Endothelial cell of umbilical vein (primary cell): Measurements from ENCODE around the gene ALDOA. TPM values are rescaled to one million over a fixed set of nuclear protein-coding genes. Genes with fewer than 3 reads are reported as not detected.

Experiments
- BruUV-seq: library from RNA; stranded (reverse); fragments of 400-500 nt; replicated peaks from 2 replicates; lab custom pipeline; 2021; lab: Mats Ljungman, UMichigan
- CTCF ChIA-PET: fragments of 300-600, 350-600 bp; sonication (Branson Sonifier 250); formaldehyde crosslinking; loops from one replicate; lab custom pipeline; 2021; ENCODE audit warnings: antibody characterized with exemption, inconsistent platforms; lab: Charles Lee
- POLR2A ChIA-PET: fragments of 300-600, 350-600 bp; sonication (Branson Sonifier 250); formaldehyde crosslinking; loops from one replicate; lab custom pipeline; 2021; ENCODE audit warnings: antibody characterized with exemption, inconsistent platforms; lab: Charles Lee
- DNase-seq: peaks from one replicate; pipeline ENCODE4 v3.0.0-alpha.2; 2011; ENCODE audit warnings: low read depth, low spot score
- FAIRE-seq: peaks from 2 replicates; lab custom pipeline; 2011; peaks lifted over from hg19 to GRCh38; lab: Jason Lieb, UNC
- H2AFZ ChIP-seq: 2 replicates; pipeline ENCODE4 v1.6.0; 2012; ENCODE audit warnings: low read depth, low read length, control low read depth, inconsistent platforms
- H3K27ac ChIP-seq: 2 replicates; pipeline ENCODE4 v1.5.1; 2011; ENCODE audit warnings: low read depth, mild to moderate bottlenecking, control low read depth, low read length, moderate library complexity; ENCODE audit not compliant: insufficient read depth
- H3K27me3 ChIP-seq, 2 experiments: 2 replicates each; pipeline versions ENCODE4 v1.6.0 to v1.6.1; 2011; ENCODE audit warnings: low read length in 2 of 2, mixed read lengths in 1 of 2; ENCODE audit not compliant: control insufficient read depth in 2 of 2, insufficient read depth in 2 of 2
- H3K36me3 ChIP-seq, 2 experiments: 2 replicates in 1 of 2; 3 replicates in 1 of 2; pipeline ENCODE4 v1.5.1; 2011; ENCODE audit warnings: low read length in 2 of 2, mild to moderate bottlenecking in 1 of 2, moderate library complexity in 1 of 2; ENCODE audit not compliant: control insufficient read depth in 2 of 2, insufficient read depth in 2 of 2; ENCODE audit errors: extremely low read depth in 1 of 2
- H3K4me1 ChIP-seq: 3 replicates; pipeline ENCODE4 v1.5.1; 2011; ENCODE audit warnings: mild to moderate bottlenecking, low read length; ENCODE audit not compliant: control insufficient read depth, insufficient read depth; ENCODE audit errors: extremely low read depth
- H3K4me2 ChIP-seq: 2 replicates; pipeline ENCODE4 v1.6.1; 2011; ENCODE audit warnings: low read length, control low read depth, mixed read lengths; ENCODE audit not compliant: insufficient read depth
- H3K4me3 ChIP-seq, 3 experiments: fragments of 200-600 bp in 1 of 3; sonication (generic), shearing (Covaris generic) in 1 of 3; replicated peaks in 1 of 3; 2 replicates each; pipeline ENCODE4 v1.5.1; 2011 to 2016; ENCODE audit warnings: control low read depth in 3 of 3, low read length in 3 of 3, mild to moderate bottlenecking in 2 of 3, inconsistent platforms in 1 of 3, low read depth in 1 of 3, moderate library complexity in 1 of 3; ENCODE audit not compliant: insufficient read depth in 1 of 3
- H3K79me2 ChIP-seq: 2 replicates; pipeline ENCODE4 v1.6.0; 2012; ENCODE audit warnings: low read length, inconsistent platforms; ENCODE audit not compliant: control insufficient read depth, insufficient read depth
- H3K9ac ChIP-seq: replicated peaks from 2 replicates; pipeline ENCODE3; 2011; ENCODE audit warnings: low read length, control low read depth; ENCODE audit not compliant: insufficient read depth; ENCODE audit errors: extremely low read depth
- H3K9me1 ChIP-seq: replicated peaks from 3 replicates; pipeline ENCODE4 v1.6.0; 2011; ENCODE audit warnings: mild to moderate bottlenecking, low read length; ENCODE audit not compliant: control insufficient read depth, insufficient read depth; ENCODE audit errors: extremely low read depth
- H3K9me3 ChIP-seq: replicated peaks from 2 replicates; pipeline ENCODE4 v1.5.1; 2012; ENCODE audit warnings: low read length, inconsistent platforms; ENCODE audit not compliant: control insufficient read depth, insufficient read depth
- H4K20me1 ChIP-seq: replicated peaks from 2 replicates; pipeline ENCODE3; 2011; ENCODE audit warnings: mild to moderate bottlenecking, low read length; ENCODE audit not compliant: control insufficient read depth, insufficient read depth; ENCODE audit errors: extremely low read depth
- EZH2 ChIP-seq: IDR thresholded peaks from 2 replicates; pipeline ENCODE4 v1.6.1; 2012; ENCODE audit warnings: borderline replicate concordance, low read depth, mild to moderate bottlenecking, moderate library complexity, low read length, inconsistent platforms; ENCODE audit not compliant: severe bottlenecking
- FOS ChIP-seq: IDR thresholded peaks from 2 replicates; pipeline ENCODE4 v1.6.1; 2011; ENCODE audit warnings: mild to moderate bottlenecking, low read length, moderate library complexity, borderline replicate concordance; ENCODE audit not compliant: insufficient read depth
- GATA2 ChIP-seq: IDR thresholded peaks from 2 replicates; pipeline ENCODE4 v1.7.0; 2011; ENCODE audit warnings: low read depth, mild to moderate bottlenecking, moderate library complexity, mixed read lengths, low read length; ENCODE audit not compliant: insufficient read length, insufficient read depth
- POLR2A ChIP-seq: IDR thresholded peaks from 2 replicates; pipeline ENCODE4 v1.6.1; 2012; ENCODE audit warnings: low read depth, mild to moderate bottlenecking, control low read depth, low read length
- dilution Hi-C: fragments of 300-500 bp; cut with MboI; formaldehyde crosslinking; loops from one replicate; pipeline ENCODE4 v1.15.0; 2019; ENCODE audit warnings: low sequenced_read_pairs; ENCODE audit not compliant: extremely low pct_ligation_motif_present
- intact Hi-C: fragments of 100-400 bp; cut with micrococcal nuclease; formaldehyde crosslinking; loops from one replicate; pipeline ENCODE4 v1.10.0; 2022
- polyA plus RNA-seq, 4 experiments: library from polyadenylated mRNA; depleted of rRNA in 3 of 4; stranded (reverse) in 3 of 4; unstranded in 1 of 4; fragments of >200 nt; gene quantifications; 2 replicates each; pipeline versions ENCODE4 v1.2.1 to v1.2.3, GENCODE V29; 2011 to 2012; ENCODE audit warnings: missing spikeins in 1 of 4
- total RNA-seq: library from RNA; stranded (reverse); gene quantifications from 2 replicates; pipeline ENCODE4 v1.2.3, GENCODE V29; 2021
- TF ChIP-seq, protein P1 (sequence below): IDR thresholded peaks from 2 replicates; pipeline ENCODE4 v1.6.1; 2011; ENCODE audit not compliant: insufficient read depth, insufficient read length
- TF ChIP-seq, protein P2 (sequence below), 2 donors: IDR thresholded peaks; 1 replicate in 1 of 2; 2 replicates in 1 of 2; pipeline ENCODE4 v1.5.1; 2011; ENCODE audit warnings: low read length in 2 of 2, mild to moderate bottlenecking in 2 of 2, moderate library complexity in 2 of 2, control low read depth in 1 of 2, inconsistent platforms in 1 of 2, low read depth in 1 of 2; ENCODE audit not compliant: insufficient read depth in 1 of 2; ENCODE audit errors: extremely low read depth in 1 of 2

ALDOA gene
- total and polyA plus RNA-seq, 2 donors (not counting 3 experiments of a cell fraction or from before 2014, with no cell fraction given) = 871 to 1,114 TPM

DNA sequence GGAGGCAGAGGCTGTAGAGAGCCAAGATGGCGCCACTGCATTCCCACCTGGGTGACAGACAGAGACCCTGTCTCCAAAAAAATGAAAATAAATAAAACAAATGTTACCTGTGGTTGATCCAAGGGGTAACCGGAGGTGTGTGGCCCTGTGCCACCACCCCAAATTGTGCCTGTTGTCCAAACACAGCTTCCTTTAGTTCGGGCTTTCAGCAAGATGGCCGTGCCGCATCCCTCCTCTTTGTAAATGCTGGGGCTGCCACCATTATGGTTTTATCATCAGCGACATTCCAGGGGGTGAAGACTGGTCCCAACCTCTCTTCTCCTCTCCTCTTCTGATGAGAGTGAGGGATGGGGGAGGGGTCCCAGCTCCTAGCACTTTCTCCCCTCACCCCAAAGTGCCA is 42.7 kb upstream of the ALDOA start, which contains the start of gene C16orf92:
Gene C16orf92, plus strand, starts transcription at position 312 of the 400 bp plus-strand sequence. CDS start 143 bp downstream, outside the sequence.
- H3K4me3 ChIP-seq = no peak within 1 kb of the TSS
- H3K27me3 ChIP-seq = no peaks in the 10 kb centered on the region
- no peaks in the 10 kb centered on the region for H3K9me3 ChIP-seq
- no peaks in the 10 kb centered on the region for H3K4me1 ChIP-seq
- CTCF ChIA-PET = interaction anchor here (1.2 to 2.3 kb wide), 3 partner anchors 9 to 331 kb away, joined by 5 to 16 read pairs (median 5); partner anchors contain the start of gene TLCD3B
- POLR2A ChIA-PET = no interaction called here
- TF ChIP-seq GATA2 = no peak
- TF ChIP-seq, protein P1, sequence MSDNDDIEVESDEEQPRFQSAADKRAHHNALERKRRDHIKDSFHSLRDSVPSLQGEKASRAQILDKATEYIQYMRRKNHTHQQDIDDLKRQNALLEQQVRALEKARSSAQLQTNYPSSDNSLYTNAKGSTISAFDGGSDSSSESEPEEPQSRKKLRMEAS = no peak
- no peak for TF ChIP-seq FOS
- TF ChIP-seq, protein P2, sequence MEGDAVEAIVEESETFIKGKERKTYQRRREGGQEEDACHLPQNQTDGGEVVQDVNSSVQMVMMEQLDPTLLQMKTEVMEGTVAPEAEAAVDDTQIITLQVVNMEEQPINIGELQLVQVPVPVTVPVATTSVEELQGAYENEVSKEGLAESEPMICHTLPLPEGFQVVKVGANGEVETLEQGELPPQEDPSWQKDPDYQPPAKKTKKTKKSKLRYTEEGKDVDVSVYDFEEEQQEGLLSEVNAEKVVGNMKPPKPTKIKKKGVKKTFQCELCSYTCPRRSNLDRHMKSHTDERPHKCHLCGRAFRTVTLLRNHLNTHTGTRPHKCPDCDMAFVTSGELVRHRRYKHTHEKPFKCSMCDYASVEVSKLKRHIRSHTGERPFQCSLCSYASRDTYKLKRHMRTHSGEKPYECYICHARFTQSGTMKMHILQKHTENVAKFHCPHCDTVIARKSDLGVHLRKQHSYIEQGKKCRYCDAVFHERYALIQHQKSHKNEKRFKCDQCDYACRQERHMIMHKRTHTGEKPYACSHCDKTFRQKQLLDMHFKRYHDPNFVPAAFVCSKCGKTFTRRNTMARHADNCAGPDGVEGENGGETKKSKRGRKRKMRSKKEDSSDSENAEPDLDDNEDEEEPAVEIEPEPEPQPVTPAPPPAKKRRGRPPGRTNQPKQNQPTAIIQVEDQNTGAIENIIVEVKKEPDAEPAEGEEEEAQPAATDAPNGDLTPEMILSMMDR (IDR thresholded peaks at IDR 0.05; ENCODE audit: extremely low read depth in 1 of 2, insufficient read depth in 1 of 2, low read depth in 1 of 2, low read length in 2 of 2) = no peak
- no peak for TF ChIP-seq EZH2
- TF ChIP-seq POLR2A = no peak
- H3K79me2 ChIP-seq = no peaks in the 10 kb centered on the region
- intact Hi-C loops = no loop called here
- dilution Hi-C loops = no loop called here
- no TSS peak for BruUV-seq
- H2AFZ ChIP-seq = no peak within 1 kb of the TSS
- H4K20me1 ChIP-seq = no peaks in the 10 kb centered on the region
- no peaks in the 10 kb centered on the region for H3K36me3 ChIP-seq
- H3K27ac ChIP-seq = no peak within 1 kb of the TSS
- H3K4me2 ChIP-seq = no peak within 1 kb of the TSS
- no peaks in the 10 kb centered on the region for H3K9me1 ChIP-seq
- no peak within 1 kb of the TSS for H3K9ac ChIP-seq
- no peak for FAIRE-seq
- DNase-seq = no peak
